NCI-H1436 treated with DMSO at 0.1 percent for 48 hours (cell line): ENCODE results near the gene SFMBT2.

Source experiments
- DNase-seq: peaks from one replicate; lab custom pipeline; 2025; lab: John Stamatoyannopoulos, UW

The SFMBT2 gene

GRCh38 chr10:7410862-7411670, at the start of gene SFMBT2:
Gene SFMBT2 (minus strand): TSS chr10:7411034. CDS start chr10:7381898, 29,136 bp downstream.
- no peak for DNase-seq

GRCh38 chr10:7460006-7460405, 49.2 kb upstream of the SFMBT2 start:
- no peak for DNase-seq

GRCh38 chr10:7458556-7458955, 47.7 kb upstream of the SFMBT2 start:
- no peak for DNase-seq

GRCh38 chr10:7457478-7458316, 46.9 kb upstream of the SFMBT2 start:
- no peak for DNase-seq

- DNase-seq, result no peak
Observed at GRCh38 chr10:7449063-7449695, 38.3 kb upstream of the SFMBT2 start.

GRCh38 chr10:7445474-7446185, 34.8 kb upstream of the SFMBT2 start:
- no peak for DNase-seq

GRCh38 chr10:7444551-7445121, 33.8 kb upstream of the SFMBT2 start:
- DNase-seq, result no peak

- DNase-seq, result no peak
Observed at GRCh38 chr10:7443036-7443435, 32.2 kb upstream of the SFMBT2 start.

GRCh38 chr10:7441403-7442147, 30.7 kb upstream of the SFMBT2 start:
- no peak for DNase-seq

- DNase-seq, result no peak
Observed at GRCh38 chr10:7439696-7440095, 28.9 kb upstream of the SFMBT2 start.

GRCh38 chr10:7438196-7438986, 27.6 kb upstream of the SFMBT2 start:
- no peak for DNase-seq

- DNase-seq, result no peak
Observed at GRCh38 chr10:7436490-7437100, 25.8 kb upstream of the SFMBT2 start.

GRCh38 chr10:7435674-7436073, 24.8 kb upstream of the SFMBT2 start:
- DNase-seq, result no peak

- DNase-seq, result no peak
Observed at GRCh38 chr10:7434378-7434777, 23.5 kb upstream of the SFMBT2 start.

- no peak for DNase-seq
Observed at GRCh38 chr10:7433861-7434260, 23.0 kb upstream of the SFMBT2 start.

- DNase-seq, result no peak
Observed at GRCh38 chr10:7432884-7433726, 22.3 kb upstream of the SFMBT2 start.

GRCh38 chr10:7428673-7429350, 18.0 kb upstream of the SFMBT2 start:
- no peak for DNase-seq

- no peak for DNase-seq
Observed at GRCh38 chr10:7426349-7426748, 15.5 kb upstream of the SFMBT2 start.
